ENCODE results near the gene GRIFIN. TPM values are rescaled to one million over a fixed set of nuclear protein-coding genes. Genes with fewer than 3 reads are reported as not detected.

The GRIFIN gene
- total RNA-seq, 1 donor from 2014 or later = not detected

GRCh38 chr7:2500701-2501100 is 24.5 kb upstream of the GRIFIN start:
- intact Hi-C loops (cut with micrococcal nuclease) = no loop called here
- H3K27me3 Mint-ChIP-seq (ENCODE audit: low read depth) = peaks cover 5% of the 10 kb centered on the region
- no peaks in the 10 kb centered on the region for H3K4me1 Mint-ChIP-seq (ENCODE audit: low read depth)
- H3K9me3 Mint-ChIP-seq = no peaks in the 10 kb centered on the region
- H3K4me3 Mint-ChIP-seq (ENCODE audit: low read depth) = no peak overlapping the region
- DNase-seq (ENCODE audit: low spot score) = no peak
- no peak overlapping the region for H3K27ac Mint-ChIP-seq
- no peaks in the 10 kb centered on the region for H3K36me3 Mint-ChIP-seq (ENCODE audit: low read depth)

- no peak for DNase-seq (ENCODE audit: low spot score)
- no peak overlapping the region for H3K27ac Mint-ChIP-seq
- no peak overlapping the region for H3K4me3 Mint-ChIP-seq (ENCODE audit: low read depth)
- H3K36me3 Mint-ChIP-seq (ENCODE audit: low read depth) = no peaks in the 10 kb centered on the region
- H3K4me1 Mint-ChIP-seq (ENCODE audit: low read depth) = no peaks in the 10 kb centered on the region
- no peaks in the 10 kb centered on the region for H3K9me3 Mint-ChIP-seq
- H3K27me3 Mint-ChIP-seq (ENCODE audit: low read depth) = peaks cover 5% of the 10 kb centered on the region
- intact Hi-C loops (cut with micrococcal nuclease) = no loop called here
Measured at GRCh38 chr7:2499719-2500430, 23.7 kb upstream of the GRIFIN start.

GRCh38 chr7:2499181-2499580 is 23.0 kb upstream of the GRIFIN start:
- Mint-ChIP-seq H3K27ac (no peak overlapping the region), H3K9me3 (no peaks in the 10 kb centered on the region), H3K27me3 (ENCODE audit: low read depth) (peaks cover 5% of the 10 kb centered on the region), H3K4me3 (ENCODE audit: low read depth) (no peak overlapping the region), H3K4me1 (ENCODE audit: low read depth) (no peaks in the 10 kb centered on the region), H3K36me3 (ENCODE audit: low read depth) (no peaks in the 10 kb centered on the region)
- intact Hi-C loops (cut with micrococcal nuclease) = no loop called here
- no peak for DNase-seq (ENCODE audit: low spot score)

GRCh38 chr7:2498708-2499107 is 22.5 kb upstream of the GRIFIN start:
- Mint-ChIP-seq H3K4me3 (ENCODE audit: low read depth) (no peak overlapping the region), H3K27me3 (ENCODE audit: low read depth) (peaks cover 5% of the 10 kb centered on the region), H3K4me1 (ENCODE audit: low read depth) (no peaks in the 10 kb centered on the region), H3K36me3 (ENCODE audit: low read depth) (no peaks in the 10 kb centered on the region), H3K9me3 (no peaks in the 10 kb centered on the region), H3K27ac (no peak overlapping the region)
- intact Hi-C loops (cut with micrococcal nuclease) = no loop called here
- no peak for DNase-seq (ENCODE audit: low spot score)

GRCh38 chr7:2497500-2498336 is 21.5 kb upstream of the GRIFIN start:
- no peaks in the 10 kb centered on the region for H3K9me3 Mint-ChIP-seq
- H3K36me3 Mint-ChIP-seq (ENCODE audit: low read depth) = no peaks in the 10 kb centered on the region
- H3K27me3 Mint-ChIP-seq (ENCODE audit: low read depth) = peaks cover 5% of the 10 kb centered on the region
- no peak for DNase-seq (ENCODE audit: low spot score)
- no peak overlapping the region for H3K4me3 Mint-ChIP-seq (ENCODE audit: low read depth)
- no peaks in the 10 kb centered on the region for H3K4me1 Mint-ChIP-seq (ENCODE audit: low read depth)
- intact Hi-C loops (cut with micrococcal nuclease) = no loop called here
- H3K27ac Mint-ChIP-seq = no peak overlapping the region

GRCh38 chr7:2497065-2497464 is 20.9 kb upstream of the GRIFIN start:
- intact Hi-C loops (cut with micrococcal nuclease) = no loop called here
- no peaks in the 10 kb centered on the region for H3K36me3 Mint-ChIP-seq (ENCODE audit: low read depth)
- DNase-seq (ENCODE audit: low spot score) = no peak

GRCh38 chr7:2496375-2496774 is 20.2 kb upstream of the GRIFIN start:
- H3K4me1 Mint-ChIP-seq (ENCODE audit: low read depth) = no peaks in the 10 kb centered on the region
- H3K9me3 Mint-ChIP-seq = no peaks in the 10 kb centered on the region
- H3K27me3 Mint-ChIP-seq (ENCODE audit: low read depth) = peaks cover 5% of the 10 kb centered on the region
- no peak for DNase-seq (ENCODE audit: low spot score)
- no peak overlapping the region for H3K27ac Mint-ChIP-seq
- intact Hi-C loops (cut with micrococcal nuclease) = no loop called here
- H3K4me3 Mint-ChIP-seq (ENCODE audit: low read depth) = no peak overlapping the region
- no peaks in the 10 kb centered on the region for H3K36me3 Mint-ChIP-seq (ENCODE audit: low read depth)

More at GRCh38 chr7:2497065-2497464, 20.9 kb upstream of the GRIFIN start:
- H3K9me3 Mint-ChIP-seq = no peaks in the 10 kb centered on the region
- H3K27ac Mint-ChIP-seq = no peak overlapping the region
- H3K27me3 Mint-ChIP-seq (ENCODE audit: low read depth) = peaks cover 5% of the 10 kb centered on the region
- H3K4me1 Mint-ChIP-seq (ENCODE audit: low read depth) = no peaks in the 10 kb centered on the region
- no peak overlapping the region for H3K4me3 Mint-ChIP-seq (ENCODE audit: low read depth)

- H3K27ac Mint-ChIP-seq = no peak overlapping the region
- intact Hi-C loops (cut with micrococcal nuclease) = no loop called here
- H3K4me1 Mint-ChIP-seq (ENCODE audit: low read depth) = no peaks in the 10 kb centered on the region
- H3K36me3 Mint-ChIP-seq (ENCODE audit: low read depth) = no peaks in the 10 kb centered on the region
- no peak overlapping the region for H3K4me3 Mint-ChIP-seq (ENCODE audit: low read depth)
- no peaks in the 10 kb centered on the region for H3K9me3 Mint-ChIP-seq
- DNase-seq (ENCODE audit: low spot score) = no peak
- peaks cover 5% of the 10 kb centered on the region for H3K27me3 Mint-ChIP-seq (ENCODE audit: low read depth)
Measured at GRCh38 chr7:2495418-2496299, 19.5 kb upstream of the GRIFIN start.

- no peak for DNase-seq (ENCODE audit: low spot score)
- no peak overlapping the region for H3K4me3 Mint-ChIP-seq (ENCODE audit: low read depth)
- no peaks in the 10 kb centered on the region for H3K4me1 Mint-ChIP-seq (ENCODE audit: low read depth)
- H3K27ac Mint-ChIP-seq = no peak overlapping the region
- no peaks in the 10 kb centered on the region for H3K9me3 Mint-ChIP-seq
- no peaks in the 10 kb centered on the region for H3K36me3 Mint-ChIP-seq (ENCODE audit: low read depth)
- peaks cover 5% of the 10 kb centered on the region for H3K27me3 Mint-ChIP-seq (ENCODE audit: low read depth)
- intact Hi-C loops (cut with micrococcal nuclease) = no loop called here
Measured at GRCh38 chr7:2494191-2495130, 18.3 kb upstream of the GRIFIN start.

- H3K27me3 Mint-ChIP-seq (ENCODE audit: low read depth) = peaks cover 8% of the 10 kb centered on the region
- H3K36me3 Mint-ChIP-seq (ENCODE audit: low read depth) = no peaks in the 10 kb centered on the region
- intact Hi-C loops (cut with micrococcal nuclease) = no loop called here
- H3K9me3 Mint-ChIP-seq = no peaks in the 10 kb centered on the region
- H3K4me3 Mint-ChIP-seq (ENCODE audit: low read depth) = no peak overlapping the region
- H3K4me1 Mint-ChIP-seq (ENCODE audit: low read depth) = no peaks in the 10 kb centered on the region
- DNase-seq (ENCODE audit: low spot score) = no peak
- H3K27ac Mint-ChIP-seq = no peak overlapping the region
Measured at GRCh38 chr7:2493205-2494164, 17.3 kb upstream of the GRIFIN start.

- Mint-ChIP-seq H3K27me3 (ENCODE audit: low read depth) (peaks cover 3% of the 10 kb centered on the region), H3K9me3 (no peaks in the 10 kb centered on the region), H3K4me1 (ENCODE audit: low read depth) (no peaks in the 10 kb centered on the region), H3K36me3 (ENCODE audit: low read depth) (no peaks in the 10 kb centered on the region), H3K4me3 (ENCODE audit: low read depth) (no peak overlapping the region), H3K27ac (no peak overlapping the region)
- intact Hi-C loops (cut with micrococcal nuclease) = no loop called here
- no peak for DNase-seq (ENCODE audit: low spot score)
Measured at GRCh38 chr7:2492038-2492437, 15.8 kb upstream of the GRIFIN start.

All from activated T-helper 2 cell treated with anti-CD3 and anti-CD28 coated beads, Interferon-gamma antibody, Interleukin-2, Interleukin-4, amounts not matched to agents 10 μg/mL and 5 μg/mL and 100 μg/mL, durations not matched to agents 14 hours and 24 hours and 36 hours (primary cell).